Ovary (tissue), 3 donors: ENCODE results near the gene ALG8.

Source experiments
- CTCF ChIP-seq, 3 donors: fragments of 450-650 bp in 2 of 3; fragments of 200-600 bp in 1 of 3; IDR thresholded peaks; one replicate each; pipeline versions ENCODE4 v1.5.1 to v1.8.0; 2016 to 2022; ENCODE audit warnings: antibody characterized with exemption in 3 of 3, mild to moderate bottlenecking in 1 of 3
- EP300 ChIP-seq: sonication (generic); formaldehyde crosslinking; IDR thresholded peaks from one replicate; pipeline ENCODE4 v1.6.1; 2017; ENCODE audit warnings: antibody characterized with exemption
- POLR2A ChIP-seq: fragments of 450-650 bp; IDR thresholded peaks from one replicate; pipeline ENCODE4 v1.6.1; 2017; ENCODE audit warnings: antibody characterized with exemption, mild to moderate bottlenecking, moderate library complexity
- donor health status: DM: no; HTN: no; CAD: no.

- TF ChIP-seq EP300 (no peak), CTCF (IDR thresholded peaks at IDR 0.05) (no peak), POLR2A (no peak)
These were observed 27.5 kb upstream of the ALG8 start for GRCh38 chr11:78166855-78167469.
